Panc1 (cell line): ENCODE results near the gene ERO1B.

ENCODE experiments used
- POLR2AphosphoS5 ChIP-seq: IDR thresholded peaks from 2 replicates; pipeline ENCODE4 v1.6.1; 2012; ENCODE audit warnings: mild to moderate bottlenecking, low read depth, low read length, moderate library complexity
- SIN3A ChIP-seq: IDR thresholded peaks from 2 replicates; pipeline ENCODE4 v1.6.1; 2012; ENCODE audit warnings: low read depth, mild to moderate bottlenecking, low read length, moderate library complexity, borderline replicate concordance; ENCODE audit not compliant: insufficient read depth
- TCF7L2 ChIP-seq: IDR thresholded peaks from 2 replicates; pipeline ENCODE4 v1.6.1; 2011; ENCODE audit warnings: mild to moderate bottlenecking, low read depth, low read length, inconsistent platforms
- TF ChIP-seq, protein P1 (sequence below): fragments of 450-650 bp; IDR thresholded peaks from 2 replicates; pipeline ENCODE4 v1.5.1; 2017; ENCODE audit warnings: mild to moderate bottlenecking
- TF ChIP-seq, protein P2 (sequence below), 2 experiments: IDR thresholded peaks; 2 replicates each; pipeline ENCODE4 v1.6.1; 2011 to 2012; ENCODE audit warnings: low read depth in 2 of 2, control low read depth in 1 of 2, low read length in 1 of 2, mild to moderate bottlenecking in 1 of 2, moderate library complexity in 1 of 2; ENCODE audit not compliant: insufficient read depth in 1 of 2

DNA sequence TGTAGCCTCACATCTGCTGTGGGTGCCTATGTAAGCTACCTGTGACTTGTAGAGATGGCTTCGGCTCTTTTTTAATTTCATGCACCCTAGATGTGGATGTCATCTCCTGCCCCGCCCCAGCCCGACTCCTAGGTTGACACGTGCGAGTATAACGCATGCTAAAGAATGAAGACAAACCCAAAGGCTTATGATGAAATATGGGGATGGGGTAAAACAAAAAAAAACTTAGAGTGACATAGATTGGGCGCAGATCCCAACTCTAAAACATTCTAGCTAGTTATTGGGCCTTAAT lies 613 bp upstream of the ERO1B start:
- TF ChIP-seq, protein P1, sequence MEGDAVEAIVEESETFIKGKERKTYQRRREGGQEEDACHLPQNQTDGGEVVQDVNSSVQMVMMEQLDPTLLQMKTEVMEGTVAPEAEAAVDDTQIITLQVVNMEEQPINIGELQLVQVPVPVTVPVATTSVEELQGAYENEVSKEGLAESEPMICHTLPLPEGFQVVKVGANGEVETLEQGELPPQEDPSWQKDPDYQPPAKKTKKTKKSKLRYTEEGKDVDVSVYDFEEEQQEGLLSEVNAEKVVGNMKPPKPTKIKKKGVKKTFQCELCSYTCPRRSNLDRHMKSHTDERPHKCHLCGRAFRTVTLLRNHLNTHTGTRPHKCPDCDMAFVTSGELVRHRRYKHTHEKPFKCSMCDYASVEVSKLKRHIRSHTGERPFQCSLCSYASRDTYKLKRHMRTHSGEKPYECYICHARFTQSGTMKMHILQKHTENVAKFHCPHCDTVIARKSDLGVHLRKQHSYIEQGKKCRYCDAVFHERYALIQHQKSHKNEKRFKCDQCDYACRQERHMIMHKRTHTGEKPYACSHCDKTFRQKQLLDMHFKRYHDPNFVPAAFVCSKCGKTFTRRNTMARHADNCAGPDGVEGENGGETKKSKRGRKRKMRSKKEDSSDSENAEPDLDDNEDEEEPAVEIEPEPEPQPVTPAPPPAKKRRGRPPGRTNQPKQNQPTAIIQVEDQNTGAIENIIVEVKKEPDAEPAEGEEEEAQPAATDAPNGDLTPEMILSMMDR: no peak
- TF ChIP-seq, protein P2, sequence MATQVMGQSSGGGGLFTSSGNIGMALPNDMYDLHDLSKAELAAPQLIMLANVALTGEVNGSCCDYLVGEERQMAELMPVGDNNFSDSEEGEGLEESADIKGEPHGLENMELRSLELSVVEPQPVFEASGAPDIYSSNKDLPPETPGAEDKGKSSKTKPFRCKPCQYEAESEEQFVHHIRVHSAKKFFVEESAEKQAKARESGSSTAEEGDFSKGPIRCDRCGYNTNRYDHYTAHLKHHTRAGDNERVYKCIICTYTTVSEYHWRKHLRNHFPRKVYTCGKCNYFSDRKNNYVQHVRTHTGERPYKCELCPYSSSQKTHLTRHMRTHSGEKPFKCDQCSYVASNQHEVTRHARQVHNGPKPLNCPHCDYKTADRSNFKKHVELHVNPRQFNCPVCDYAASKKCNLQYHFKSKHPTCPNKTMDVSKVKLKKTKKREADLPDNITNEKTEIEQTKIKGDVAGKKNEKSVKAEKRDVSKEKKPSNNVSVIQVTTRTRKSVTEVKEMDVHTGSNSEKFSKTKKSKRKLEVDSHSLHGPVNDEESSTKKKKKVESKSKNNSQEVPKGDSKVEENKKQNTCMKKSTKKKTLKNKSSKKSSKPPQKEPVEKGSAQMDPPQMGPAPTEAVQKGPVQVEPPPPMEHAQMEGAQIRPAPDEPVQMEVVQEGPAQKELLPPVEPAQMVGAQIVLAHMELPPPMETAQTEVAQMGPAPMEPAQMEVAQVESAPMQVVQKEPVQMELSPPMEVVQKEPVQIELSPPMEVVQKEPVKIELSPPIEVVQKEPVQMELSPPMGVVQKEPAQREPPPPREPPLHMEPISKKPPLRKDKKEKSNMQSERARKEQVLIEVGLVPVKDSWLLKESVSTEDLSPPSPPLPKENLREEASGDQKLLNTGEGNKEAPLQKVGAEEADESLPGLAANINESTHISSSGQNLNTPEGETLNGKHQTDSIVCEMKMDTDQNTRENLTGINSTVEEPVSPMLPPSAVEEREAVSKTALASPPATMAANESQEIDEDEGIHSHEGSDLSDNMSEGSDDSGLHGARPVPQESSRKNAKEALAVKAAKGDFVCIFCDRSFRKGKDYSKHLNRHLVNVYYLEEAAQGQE (IDR thresholded peaks at IDR 0.05; ENCODE audit: insufficient read depth in 1 of 2, low read depth in 2 of 2, low read length in 1 of 2): no peak
- TF ChIP-seq SIN3A: no peak
- no peak for TF ChIP-seq POLR2AphosphoS5
- TF ChIP-seq TCF7L2: no peak
